GM18505 (cell line): Measurements from ENCODE around the gene EPS8L2.
"Not testable (repeated sequence)": the region's sequence is repeated elsewhere in the genome, so short reads cannot be mapped to it uniquely, and the experiment has no call there.

Source experiments
- ATAC-seq: cut with Tn5 transposase; IDR thresholded peaks from one replicate; pipeline ENCODE4 v1.9.1; 2021; ENCODE audit not compliant: unreplicated experiment
- POLR2A ChIP-seq: IDR thresholded peaks from 4 replicates; pipeline ENCODE4 v1.6.1; 2011; ENCODE audit warnings: borderline replicate concordance; ENCODE audit not compliant: insufficient read depth, insufficient read length; ENCODE audit errors: extremely low read depth

EPS8L2 gene

DNA sequence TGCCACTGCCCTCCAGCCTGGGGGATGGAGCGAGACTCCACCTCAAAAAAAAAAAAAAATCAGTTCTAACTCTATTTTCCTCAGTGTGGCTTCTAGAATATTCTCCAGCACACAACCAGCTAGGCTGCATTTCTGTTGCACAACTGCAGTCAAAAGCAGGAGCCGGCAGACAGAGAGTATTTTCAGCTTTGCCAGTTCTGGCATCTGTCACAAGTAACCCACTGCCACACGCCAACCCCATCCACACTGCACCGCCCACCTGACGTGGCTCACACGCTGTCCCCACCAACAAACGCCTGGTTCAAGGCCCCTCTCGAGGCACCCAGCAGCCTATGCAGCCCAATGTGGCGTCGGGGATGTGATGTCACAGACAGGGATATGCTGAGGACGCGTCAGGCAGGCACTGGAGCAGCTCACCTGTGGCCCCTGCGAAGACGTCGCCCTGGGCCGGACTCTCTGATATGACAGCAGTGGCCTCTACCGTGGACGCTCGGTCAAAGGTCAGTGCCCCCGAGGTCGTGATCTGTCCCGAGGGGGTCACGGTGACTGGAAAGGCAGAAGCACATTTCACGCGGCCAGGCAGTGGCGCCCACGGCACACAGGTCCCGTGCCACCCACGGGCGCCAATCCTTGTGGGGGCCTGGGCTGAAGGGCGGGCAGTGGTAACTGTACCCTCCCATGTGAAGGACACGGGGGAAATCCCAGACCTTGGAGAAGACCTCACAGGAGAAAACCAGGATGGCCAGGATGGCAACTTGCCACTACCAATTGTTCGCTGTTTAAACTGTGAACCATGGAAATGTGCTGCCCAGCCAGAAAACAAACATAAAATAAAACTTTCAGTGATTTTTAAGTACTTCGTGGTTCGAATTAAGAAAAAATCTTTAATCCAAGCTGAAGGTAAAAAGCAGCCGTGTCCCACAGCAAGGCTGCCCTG lies 26.5 kb upstream of the EPS8L2 start:
- ATAC-seq: no peak
- no peak for TF ChIP-seq POLR2A

DNA sequence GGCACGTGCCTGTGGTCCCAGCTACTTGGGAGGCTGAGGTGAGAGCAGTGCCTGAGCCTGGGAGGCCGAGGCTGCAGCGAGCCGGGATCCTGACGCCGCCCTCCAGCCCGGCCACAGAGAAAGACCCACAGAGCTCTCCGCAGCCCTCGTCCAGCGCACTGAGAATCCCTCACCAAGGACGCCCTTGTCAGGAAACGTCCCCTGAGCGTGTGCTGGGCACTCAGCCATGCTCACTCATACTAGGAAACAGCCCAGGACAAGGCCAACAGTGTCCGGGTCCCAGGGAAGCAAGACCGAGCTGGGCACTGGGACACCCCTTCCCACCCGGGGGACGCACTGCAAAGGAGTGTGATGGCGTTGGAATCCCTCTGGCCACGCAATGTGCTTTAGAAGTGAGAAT lies 25.6 kb upstream of the EPS8L2 start:
- no peak for TF ChIP-seq POLR2A
- no peak for ATAC-seq

DNA sequence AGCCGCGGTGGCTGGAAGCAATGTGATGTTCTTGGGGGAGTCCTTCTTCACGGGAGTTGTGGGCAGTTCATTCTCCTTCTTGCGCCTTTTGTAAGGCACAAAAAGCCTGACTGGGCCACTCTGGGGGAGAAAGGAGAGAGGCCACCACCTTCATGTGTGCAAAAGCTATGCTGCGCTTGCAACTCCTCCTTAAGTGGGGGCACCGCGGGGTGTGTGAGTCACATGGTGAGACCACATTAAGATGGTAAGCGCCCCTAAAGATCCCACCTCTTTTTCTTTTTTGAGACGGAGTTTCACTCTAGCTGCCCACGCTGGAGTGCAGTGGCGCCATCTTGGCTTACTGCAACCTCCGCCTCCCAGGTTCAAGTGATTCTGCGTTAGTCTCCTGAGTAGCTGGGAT lies 25.1 kb upstream of the EPS8L2 start:
- no peak for TF ChIP-seq POLR2A
- no peak for ATAC-seq

DNA sequence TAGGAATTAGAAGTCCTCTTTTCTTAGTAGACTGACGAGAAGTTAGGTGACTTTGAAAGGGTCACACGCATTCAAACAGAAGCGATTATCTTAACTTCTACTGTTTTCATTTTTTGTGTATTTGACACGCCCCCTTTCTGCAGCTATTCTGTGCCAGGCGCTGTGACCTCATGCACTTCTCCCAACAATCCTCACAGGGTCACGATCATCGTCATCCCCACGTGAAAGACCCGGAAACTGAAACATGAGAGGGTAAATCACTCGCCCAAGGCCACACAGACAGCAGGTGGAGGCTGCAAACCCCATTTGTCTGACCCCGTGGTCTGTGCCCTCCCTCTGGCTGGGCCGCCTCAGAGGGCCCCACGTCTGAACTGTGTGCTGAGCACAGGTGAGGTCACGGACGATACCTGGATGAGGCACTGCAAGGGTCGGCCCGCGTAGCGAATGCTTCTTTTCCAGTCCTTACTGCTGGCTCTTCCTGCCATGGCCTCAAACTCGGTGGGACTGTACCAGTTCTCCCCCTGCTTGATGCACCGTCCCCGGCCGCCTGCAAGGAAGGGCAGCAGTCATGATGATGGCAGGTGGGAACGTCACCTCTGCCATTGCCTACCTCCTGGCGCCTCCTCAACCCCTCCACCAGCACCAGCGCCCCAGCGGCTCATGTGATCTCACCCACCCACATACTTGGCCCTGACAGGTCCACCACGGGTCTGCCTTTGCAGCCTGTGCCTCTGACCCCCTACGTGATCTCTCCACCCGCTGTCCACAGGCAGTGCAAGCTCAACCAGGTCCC lies 19.4 kb upstream of the EPS8L2 start:
- ATAC-seq: no peak
- TF ChIP-seq POLR2A: no peak

DNA sequence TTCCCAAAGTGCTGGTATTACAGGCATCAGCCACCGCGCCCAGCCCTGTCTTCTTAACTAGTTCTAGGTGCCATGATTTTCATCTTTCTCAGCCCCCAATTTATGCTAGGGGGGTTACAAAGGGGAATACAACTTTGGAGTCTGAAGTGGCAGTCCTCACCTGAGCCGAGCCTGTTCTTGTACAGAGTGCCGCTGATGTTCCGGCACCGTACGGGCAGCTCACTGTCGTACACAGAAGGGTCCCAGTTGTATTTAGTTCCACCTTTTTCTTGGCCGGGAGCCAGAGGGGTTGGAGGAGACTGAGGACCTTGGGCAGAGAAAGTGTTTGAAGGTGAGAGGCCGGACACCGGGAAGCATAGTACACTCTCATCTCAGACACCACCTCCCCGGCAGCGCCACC lies 18.3 kb upstream of the EPS8L2 start:
- ATAC-seq: no peak
- TF ChIP-seq POLR2A: no peak

DNA sequence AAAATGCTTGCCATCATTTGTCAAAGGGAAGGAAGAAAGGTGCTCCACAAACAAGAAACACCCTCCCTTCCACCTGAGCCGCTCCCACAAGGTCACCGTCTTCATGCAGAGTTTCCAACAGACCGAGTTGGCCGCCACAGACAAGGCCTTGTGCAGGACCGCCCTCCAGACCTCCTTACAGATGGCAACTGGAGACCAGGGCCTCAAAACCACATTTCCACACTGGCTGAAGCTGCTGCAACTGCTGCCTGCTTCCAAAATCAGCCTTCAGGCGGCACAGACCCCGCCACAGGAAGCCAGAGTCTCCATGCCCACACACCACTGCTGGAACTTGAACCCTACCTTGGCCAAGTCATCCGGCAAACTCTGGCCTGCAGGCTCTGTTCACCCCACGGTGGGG lies 17.4 kb upstream of the EPS8L2 start:
- no peak for ATAC-seq
- no peak for TF ChIP-seq POLR2A

DNA sequence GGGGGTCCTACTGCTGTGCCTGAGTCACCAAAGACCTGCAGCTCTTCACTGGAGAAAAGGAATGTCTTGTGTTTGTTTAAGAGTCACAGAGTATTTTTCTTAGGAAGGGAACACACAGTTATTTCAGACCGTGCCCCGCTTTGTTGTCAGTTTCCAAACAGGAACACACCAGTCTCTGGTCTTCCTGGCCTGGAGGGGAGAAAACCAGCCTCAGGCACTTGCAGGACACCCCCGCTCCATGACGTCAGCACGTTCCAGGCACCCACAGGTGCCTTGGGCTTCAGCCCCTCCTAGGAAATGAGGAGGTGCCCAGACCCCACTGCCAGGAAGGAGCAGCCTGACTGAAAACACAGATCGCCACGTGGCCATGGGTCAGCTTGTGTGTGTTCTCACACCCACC lies 16.4 kb upstream of the EPS8L2 start:
- no peak for TF ChIP-seq POLR2A

DNA sequence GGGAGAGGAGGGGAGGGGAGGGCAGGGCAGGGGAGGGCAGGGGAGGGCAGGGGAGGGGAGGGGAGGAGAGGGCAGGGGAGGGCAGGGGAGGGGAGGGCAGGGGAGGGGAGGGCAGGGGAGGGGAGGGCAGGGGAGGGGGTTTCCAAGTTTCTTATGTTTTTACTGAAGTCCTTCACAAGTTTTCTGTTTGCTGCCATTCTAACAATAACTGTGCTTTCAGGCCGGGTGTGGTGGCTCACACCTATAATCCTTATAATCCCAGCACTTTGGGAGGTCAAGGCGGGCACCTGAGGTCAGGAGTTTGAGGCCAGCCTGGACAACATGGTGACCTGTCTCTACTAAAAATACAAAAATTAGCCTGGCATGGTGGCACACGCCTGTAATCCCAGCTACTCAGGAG lies 15.8 kb upstream of the EPS8L2 start:
- ATAC-seq: not testable (repeated sequence)

More for the DNA sequence above, 16.4 kb upstream of the EPS8L2 start:
- ATAC-seq: no peak

DNA sequence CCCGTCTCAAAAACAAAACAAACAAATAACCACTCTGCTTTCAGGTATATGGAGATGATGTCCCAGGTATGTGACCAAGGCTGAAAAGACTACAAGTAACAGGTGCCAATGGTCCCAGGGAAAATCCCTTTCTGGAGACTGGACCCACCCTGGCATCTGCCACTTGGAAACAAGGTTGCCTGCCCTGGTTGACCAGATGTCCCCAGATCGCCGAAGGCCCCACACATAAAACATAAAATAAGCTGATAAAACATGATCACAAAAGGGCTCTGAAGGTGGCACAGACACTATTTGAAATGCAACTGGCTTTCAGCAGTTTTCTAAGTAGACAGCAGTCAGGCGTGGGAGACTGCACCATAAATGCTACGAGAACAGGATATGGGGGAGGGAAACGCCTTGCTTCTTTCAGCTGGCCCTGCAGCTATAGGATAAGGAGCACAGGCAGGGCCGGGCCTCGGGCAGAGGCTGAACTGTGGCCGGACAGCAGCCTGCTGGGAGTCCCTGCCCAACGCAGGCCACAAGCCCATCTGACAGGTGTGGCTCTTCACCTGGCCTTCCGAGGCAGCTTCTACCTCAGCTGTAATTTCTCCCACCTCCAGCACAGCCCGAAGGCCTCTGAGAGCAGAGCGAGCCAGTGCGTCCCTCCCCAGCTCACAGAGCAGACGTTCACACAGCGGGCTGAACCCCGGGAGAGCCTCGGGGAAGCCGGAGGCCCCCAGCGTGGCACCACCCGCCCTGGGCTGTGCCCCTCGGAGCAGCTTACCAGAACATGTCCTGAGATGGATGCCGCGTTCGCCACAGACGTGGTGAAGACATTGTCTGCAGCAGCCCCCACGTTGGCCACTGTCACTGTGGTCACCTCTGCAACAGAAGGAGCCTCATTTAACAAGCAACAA lies 15.0 kb upstream of the EPS8L2 start:
- TF ChIP-seq POLR2A: no peak
- no peak for ATAC-seq

DNA sequence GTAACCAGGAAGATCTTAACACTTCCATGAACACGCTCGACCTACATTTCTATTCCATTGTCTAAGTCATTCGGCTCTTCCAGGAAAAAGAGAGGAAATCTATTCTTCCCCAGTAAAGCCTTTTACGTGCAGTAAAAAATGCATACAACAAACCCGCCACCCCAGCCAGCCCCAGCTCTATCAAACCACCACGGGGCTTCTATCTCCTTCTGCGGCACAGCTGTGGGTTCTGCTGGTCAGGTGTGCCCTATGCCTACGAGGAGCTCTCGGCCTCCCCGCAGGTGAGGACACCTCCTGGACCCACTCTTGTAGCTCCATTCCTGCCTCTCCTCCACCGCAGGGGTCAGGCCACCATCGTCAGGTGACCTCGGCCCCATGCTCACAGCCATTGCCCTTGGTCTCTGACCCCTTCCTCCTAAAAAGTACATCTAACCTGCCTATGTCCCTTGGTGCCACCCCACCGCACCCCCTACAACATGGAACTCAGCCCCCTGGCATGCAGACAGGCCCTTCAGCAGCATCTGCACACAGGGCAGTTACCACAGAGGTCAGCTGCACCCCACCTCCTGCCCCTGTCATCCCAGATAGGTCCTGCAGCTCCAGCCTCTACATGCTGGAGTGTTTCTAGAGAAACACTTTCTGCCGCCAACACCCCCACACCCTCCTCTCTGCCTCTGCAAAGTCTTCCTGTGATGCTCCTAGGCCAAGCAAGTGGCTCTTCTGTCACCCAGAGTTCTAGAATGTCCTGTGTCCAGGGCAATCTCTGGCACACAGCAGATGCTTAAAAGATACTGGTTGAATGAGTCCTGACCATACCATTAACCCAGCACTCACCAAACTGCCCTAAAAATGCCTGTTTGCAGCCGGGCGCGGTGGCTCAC lies 14.1 kb upstream of the EPS8L2 start:
- ATAC-seq: no peak
- TF ChIP-seq POLR2A: no peak

DNA sequence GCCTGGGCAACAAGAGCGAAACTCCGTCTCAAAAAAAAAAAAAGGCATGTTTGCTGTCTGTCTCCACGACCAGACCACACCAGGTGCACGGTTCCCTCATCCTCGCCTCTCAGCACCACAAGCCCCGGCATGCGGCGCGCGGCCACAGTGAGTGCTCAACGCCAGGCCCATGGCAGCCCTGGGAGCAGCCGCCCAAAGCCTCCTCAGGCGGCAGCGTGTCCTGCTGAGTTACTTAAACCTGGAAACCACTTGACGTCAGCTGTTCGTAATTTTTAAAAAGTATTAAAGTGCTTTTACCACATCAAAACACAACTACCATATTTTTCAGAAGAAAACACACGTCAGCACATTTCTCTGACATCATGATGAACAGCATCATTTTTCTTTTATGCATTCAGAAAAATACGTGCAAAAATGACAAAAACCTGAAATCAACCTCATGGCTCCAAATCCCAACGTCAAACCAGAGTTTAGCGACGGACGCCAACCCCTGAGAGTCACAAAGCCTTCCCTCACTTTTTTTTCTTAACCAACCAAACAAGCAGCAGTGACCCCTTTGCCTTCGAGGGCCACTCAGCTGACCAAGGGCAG lies 13.1 kb upstream of the EPS8L2 start:
- ATAC-seq: no peak
- no peak for TF ChIP-seq POLR2A

DNA sequence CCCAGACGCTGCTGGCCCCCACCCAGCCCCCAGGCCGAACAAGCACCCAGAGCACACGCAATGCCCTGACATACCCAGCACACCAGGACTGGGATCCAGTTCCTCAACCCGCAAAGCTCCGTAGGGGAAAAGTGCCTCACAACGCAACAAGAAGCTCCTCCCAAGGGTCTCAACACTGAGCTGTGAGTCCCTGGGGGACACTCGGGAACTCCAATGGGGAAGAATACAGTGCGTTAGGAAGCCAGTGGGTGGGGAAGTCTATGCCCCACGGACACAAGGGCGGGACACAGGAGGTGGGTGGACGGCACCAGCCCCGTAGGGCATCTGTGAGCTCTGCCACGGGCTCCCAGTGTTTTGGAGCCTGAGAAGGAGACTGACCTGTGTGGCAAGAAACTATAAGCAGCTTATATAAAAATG lies 12.6 kb upstream of the EPS8L2 start:
- no peak for ATAC-seq
- TF ChIP-seq POLR2A: no peak
